Muscle layer of duodenum (tissue), 2 donors: Measurements from ENCODE around the gene WFDC5.
"Not testable (repeated sequence)": the region's sequence is repeated elsewhere in the genome, so short reads cannot be mapped to it uniquely, and the experiment has no call there.

Experiments
- H3K27ac ChIP-seq: one replicate; pipeline ENCODE4 v1.7.0; 2013; ENCODE audit warnings: mild to moderate bottlenecking, low read length
- H3K27me3 ChIP-seq: one replicate; pipeline ENCODE4 v1.7.0; 2013; ENCODE audit warnings: low read depth, mild to moderate bottlenecking, control low read depth, low read length
- H3K36me3 ChIP-seq, 2 donors: one replicate each; pipeline ENCODE4 v1.7.0; 2013; ENCODE audit warnings: low read length in 2 of 2, control low read depth in 1 of 2, mild to moderate bottlenecking in 1 of 2; ENCODE audit not compliant: insufficient read depth in 2 of 2, control insufficient read depth in 1 of 2
- H3K4me1 ChIP-seq, 2 donors: one replicate each; pipeline ENCODE4 v1.7.0; 2013; ENCODE audit warnings: low read length in 2 of 2, mild to moderate bottlenecking in 2 of 2, control low read depth in 1 of 2, moderate library complexity in 1 of 2; ENCODE audit not compliant: insufficient read depth in 2 of 2, control insufficient read depth in 1 of 2
- H3K4me3 ChIP-seq, 2 donors: one replicate each; pipeline ENCODE4 v1.7.0; 2013; ENCODE audit warnings: low read length in 2 of 2, low read depth in 1 of 2, mild to moderate bottlenecking in 1 of 2
- H3K9me3 ChIP-seq, 2 donors: one replicate each; pipeline ENCODE4 v1.7.0; 2013; ENCODE audit warnings: low read length in 2 of 2, control low read depth in 1 of 2, mild to moderate bottlenecking in 1 of 2; ENCODE audit not compliant: control insufficient read depth in 1 of 2
- donor health status: healthy.

WFDC5 gene

GRCh38 chr20:45067558-45067957, 47.4 kb downstream of the WFDC5 start:
- no peaks in the 10 kb centered on the region for H3K4me1 ChIP-seq
- H3K27ac ChIP-seq = no peak overlapping the region
- H3K4me3 ChIP-seq = no peak overlapping the region
- H3K9me3 ChIP-seq = no peaks in the 10 kb centered on the region
- no peaks in the 10 kb centered on the region for H3K36me3 ChIP-seq
- no peaks in the 10 kb centered on the region for H3K27me3 ChIP-seq

- H3K36me3 ChIP-seq = no peaks in the 10 kb centered on the region
- H3K27me3 ChIP-seq = no peaks in the 10 kb centered on the region
- no peak overlapping the region for H3K27ac ChIP-seq
- H3K4me3 ChIP-seq = no peak overlapping the region
- H3K9me3 ChIP-seq = no peaks in the 10 kb centered on the region
- H3K4me1 ChIP-seq = no peaks in the 10 kb centered on the region
Measured at GRCh38 chr20:45067087-45067486, 47.9 kb downstream of the WFDC5 start.

- Histone ChIP-seq H3K36me3 (no peaks in the 10 kb centered on the region), H3K27ac (no peak overlapping the region), H3K4me1 (no peaks in the 10 kb centered on the region), H3K9me3 (no peaks in the 10 kb centered on the region), H3K4me3 (no peak overlapping the region), H3K27me3 (no peaks in the 10 kb centered on the region)
Measured at GRCh38 chr20:45066372-45066771, 48.6 kb downstream of the WFDC5 start.

GRCh38 chr20:45064812-45065211, 50.2 kb downstream of the WFDC5 start:
- no peaks in the 10 kb centered on the region for H3K4me1 ChIP-seq
- no peaks in the 10 kb centered on the region for H3K9me3 ChIP-seq
- no peak overlapping the region for H3K4me3 ChIP-seq
- no peaks in the 10 kb centered on the region for H3K36me3 ChIP-seq
- no peak overlapping the region for H3K27ac ChIP-seq
- no peaks in the 10 kb centered on the region for H3K27me3 ChIP-seq

- H3K36me3 ChIP-seq, H3K9me3 ChIP-seq, H3K27ac ChIP-seq, H3K27me3 ChIP-seq, H3K4me1 ChIP-seq, H3K4me3 ChIP-seq: not testable (repeated sequence)
Measured at GRCh38 chr20:45063107-45063506, 51.9 kb downstream of the WFDC5 start.

GRCh38 chr20:45061244-45061643, 53.7 kb downstream of the WFDC5 start:
- H3K27me3 ChIP-seq = no peaks in the 10 kb centered on the region
- no peak overlapping the region for H3K27ac ChIP-seq
- H3K4me3 ChIP-seq = no peak overlapping the region

GRCh38 chr20:45060294-45060693, 54.7 kb downstream of the WFDC5 start:
- H3K27ac ChIP-seq = no peak overlapping the region
- peaks cover 6 to 13% of the 10 kb centered on the region in 2 donors for H3K36me3 ChIP-seq
- H3K9me3 ChIP-seq = no peaks in the 10 kb centered on the region

More at GRCh38 chr20:45061244-45061643, 53.7 kb downstream of the WFDC5 start:
- Histone ChIP-seq H3K9me3 (no peaks in the 10 kb centered on the region), H3K36me3 (peaks cover 6 to 13% of the 10 kb centered on the region in 2 donors), H3K4me1 (no peaks in the 10 kb centered on the region)

More at GRCh38 chr20:45060294-45060693, 54.7 kb downstream of the WFDC5 start:
- Histone ChIP-seq H3K4me3 (no peak overlapping the region), H3K4me1 (no peaks in the 10 kb centered on the region), H3K27me3 (no peaks in the 10 kb centered on the region)
